Karpas-422 (cell line): Measurements from ENCODE around the gene MARCHF6. TPM values are rescaled to one million over a fixed set of nuclear protein-coding genes. Genes with fewer than 3 reads are reported as not detected.
"Not testable (repeated sequence)": the region's sequence is repeated elsewhere in the genome, so short reads cannot be mapped to it uniquely, and the experiment has no call there.

Experiments
- DNase-seq: peaks from one replicate; pipeline ENCODE4 v3.0.0-alpha.2; 2015
- H2AFZ ChIP-seq: fragments of 200-600 bp; sonication (generic); 2 replicates; pipeline ENCODE4 v1.6.1; 2014; ENCODE audit warnings: antibody characterized with exemption, low read length, mixed read lengths
- H3K27ac ChIP-seq: fragments of 200-600 bp; sonication (generic); 2 replicates; pipeline ENCODE4 v1.5.1; 2014; ENCODE audit warnings: mild to moderate bottlenecking, low read length, moderate library complexity
- H3K27me3 ChIP-seq: fragments of 200-600 bp; sonication (generic); 2 replicates; pipeline ENCODE4 v1.6.1; 2014; ENCODE audit warnings: low read length, mixed read lengths
- H3K36me3 ChIP-seq: fragments of 200-600 bp; sonication (generic); 2 replicates; pipeline ENCODE4 v1.6.1; 2014; ENCODE audit warnings: low read length, mixed read lengths; ENCODE audit not compliant: insufficient read depth
- H3K4me1 ChIP-seq: fragments of 200-600 bp; sonication (generic); 2 replicates; pipeline ENCODE4 v1.6.1; 2014; ENCODE audit warnings: mild to moderate bottlenecking, low read length, mixed read lengths
- H3K4me2 ChIP-seq: fragments of 200-600 bp; sonication (generic); 2 replicates; pipeline ENCODE4 v1.6.1; 2014; ENCODE audit warnings: low read length, low read depth, mild to moderate bottlenecking; ENCODE audit not compliant: poor library complexity, severe bottlenecking
- H3K4me3 ChIP-seq: fragments of 200-600 bp; sonication (generic); 2 replicates; pipeline ENCODE4 v1.5.1; 2014; ENCODE audit warnings: mild to moderate bottlenecking, antibody characterized with exemption, low read length, mixed read lengths
- H3K79me2 ChIP-seq: fragments of 200-600 bp; sonication (generic); 2 replicates; pipeline ENCODE4 v1.6.1; 2014; ENCODE audit warnings: mild to moderate bottlenecking, low read length, mixed read lengths
- H3K9ac ChIP-seq: fragments of 200-600 bp; sonication (generic); 2 replicates; pipeline ENCODE4 v1.6.0; 2014; ENCODE audit warnings: low read length
- H3K9me2 ChIP-seq: fragments of 200-600 bp; sonication (generic), shearing (Covaris generic); replicated peaks from 2 replicates; pipeline ENCODE4 v1.6.0; 2014; ENCODE audit warnings: mild to moderate bottlenecking, low read length, moderate library complexity; ENCODE audit not compliant: insufficient read depth
- H3K9me3 ChIP-seq: fragments of 300-700, 200-600 bp; sonication (generic); 2 replicates; pipeline ENCODE4 v1.6.1; 2014; ENCODE audit warnings: low read length, mixed read lengths
- H4K20me1 ChIP-seq: fragments of 200-600 bp; sonication (generic); 2 replicates; pipeline ENCODE4 v1.6.1; 2014; ENCODE audit warnings: mild to moderate bottlenecking, antibody characterized with exemption, low read length, low read depth; ENCODE audit not compliant: insufficient read depth
- total RNA-seq: library from RNA; depleted of rRNA; stranded (reverse); fragments of >200 nt; shearing (Covaris generic); gene quantifications from 2 replicates; pipeline ENCODE4 v1.2.3, GENCODE V29; 2014; ENCODE audit warnings: low replicate concordance

Gene MARCHF6
- total RNA-seq, 1 experiment from 2014 or later, result 88.4 TPM

GRCh38 chr5:10365782-10366181 is 12.3 kb downstream of the MARCHF6 start:
- peaks cover 31% of the 10 kb centered on the region for H4K20me1 ChIP-seq

GRCh38 chr5:10366310-10367272 is 13.1 kb downstream of the MARCHF6 start:
- no peak overlapping the region for H3K4me2 ChIP-seq
- H3K9ac ChIP-seq, result no peak overlapping the region
- H3K9me3 ChIP-seq, result no peaks in the 10 kb centered on the region
- H3K36me3 ChIP-seq, result no peaks in the 10 kb centered on the region
- H3K4me3 ChIP-seq, result no peak overlapping the region
- no peak overlapping the region for H3K27ac ChIP-seq
- H3K27me3 ChIP-seq, result no peaks in the 10 kb centered on the region
- DNase-seq, result no peak
- H3K4me1 ChIP-seq, result peaks cover 28% of the 10 kb centered on the region
- H2AFZ ChIP-seq, result no peak overlapping the region
- H3K9me2 ChIP-seq, result no peaks in the 10 kb centered on the region
- peaks cover 98% of the 10 kb centered on the region for H3K79me2 ChIP-seq
- peaks cover 24% of the 10 kb centered on the region for H4K20me1 ChIP-seq

More at GRCh38 chr5:10365782-10366181, 12.3 kb downstream of the MARCHF6 start:
- Histone ChIP-seq H3K4me2 (no peak overlapping the region), H2AFZ (no peak overlapping the region), H3K9ac (no peak overlapping the region), H3K79me2 (peaks cover 98% of the 10 kb centered on the region), H3K9me3 (no peaks in the 10 kb centered on the region), H3K4me1 (peaks cover 36% of the 10 kb centered on the region), H3K9me2 (no peaks in the 10 kb centered on the region), H3K27ac (no peak overlapping the region), H3K27me3 (no peaks in the 10 kb centered on the region), H3K4me3 (no peak overlapping the region), H3K36me3 (no peaks in the 10 kb centered on the region)
- no peak for DNase-seq

GRCh38 chr5:10367579-10367978 is 14.1 kb downstream of the MARCHF6 start:
- H3K36me3 ChIP-seq, result no peaks in the 10 kb centered on the region
- H3K9ac ChIP-seq, result no peak overlapping the region
- H3K4me1 ChIP-seq, result peaks cover 19% of the 10 kb centered on the region
- peaks cover 98% of the 10 kb centered on the region for H3K79me2 ChIP-seq
- no peak overlapping the region for H3K27ac ChIP-seq
- no peak overlapping the region for H3K4me3 ChIP-seq
- H3K9me3 ChIP-seq, result no peaks in the 10 kb centered on the region
- H3K9me2 ChIP-seq, result no peaks in the 10 kb centered on the region
- no peak overlapping the region for H2AFZ ChIP-seq
- H3K27me3 ChIP-seq, result no peaks in the 10 kb centered on the region
- no peak overlapping the region for H3K4me2 ChIP-seq
- DNase-seq, result no peak
- peaks cover 17% of the 10 kb centered on the region for H4K20me1 ChIP-seq

GRCh38 chr5:10370931-10371330 is 17.4 kb downstream of the MARCHF6 start:
- H3K4me3 ChIP-seq, result no peak overlapping the region
- H3K36me3 ChIP-seq, result no peaks in the 10 kb centered on the region
- no peak for DNase-seq
- H3K27me3 ChIP-seq, result no peaks in the 10 kb centered on the region
- 0 out of 2 replicates have a peak, but pooled peaks cover 3% of the 10 kb centered on the region for H3K4me1 ChIP-seq
- peaks cover 92% of the 10 kb centered on the region for H3K79me2 ChIP-seq
- H3K9me3 ChIP-seq, result no peaks in the 10 kb centered on the region
- no peaks in the 10 kb centered on the region for H3K9me2 ChIP-seq
- no peak overlapping the region for H2AFZ ChIP-seq
- H3K4me2 ChIP-seq, result no peak overlapping the region
- H3K9ac ChIP-seq, result no peak overlapping the region
- H3K27ac ChIP-seq, result no peak overlapping the region
- peaks cover 14% of the 10 kb centered on the region for H4K20me1 ChIP-seq

GRCh38 chr5:10371369-10371768 is 17.9 kb downstream of the MARCHF6 start:
- H3K9ac ChIP-seq, H3K4me3 ChIP-seq, H2AFZ ChIP-seq, H3K36me3 ChIP-seq, H3K9me2 ChIP-seq, H3K4me1 ChIP-seq, H3K9me3 ChIP-seq, DNase-seq, H3K27ac ChIP-seq, H3K27me3 ChIP-seq, H3K4me2 ChIP-seq: not testable (repeated sequence)
- peaks cover 14% of the 10 kb centered on the region for H4K20me1 ChIP-seq
- peaks cover 91% of the 10 kb centered on the region for H3K79me2 ChIP-seq

DNA sequence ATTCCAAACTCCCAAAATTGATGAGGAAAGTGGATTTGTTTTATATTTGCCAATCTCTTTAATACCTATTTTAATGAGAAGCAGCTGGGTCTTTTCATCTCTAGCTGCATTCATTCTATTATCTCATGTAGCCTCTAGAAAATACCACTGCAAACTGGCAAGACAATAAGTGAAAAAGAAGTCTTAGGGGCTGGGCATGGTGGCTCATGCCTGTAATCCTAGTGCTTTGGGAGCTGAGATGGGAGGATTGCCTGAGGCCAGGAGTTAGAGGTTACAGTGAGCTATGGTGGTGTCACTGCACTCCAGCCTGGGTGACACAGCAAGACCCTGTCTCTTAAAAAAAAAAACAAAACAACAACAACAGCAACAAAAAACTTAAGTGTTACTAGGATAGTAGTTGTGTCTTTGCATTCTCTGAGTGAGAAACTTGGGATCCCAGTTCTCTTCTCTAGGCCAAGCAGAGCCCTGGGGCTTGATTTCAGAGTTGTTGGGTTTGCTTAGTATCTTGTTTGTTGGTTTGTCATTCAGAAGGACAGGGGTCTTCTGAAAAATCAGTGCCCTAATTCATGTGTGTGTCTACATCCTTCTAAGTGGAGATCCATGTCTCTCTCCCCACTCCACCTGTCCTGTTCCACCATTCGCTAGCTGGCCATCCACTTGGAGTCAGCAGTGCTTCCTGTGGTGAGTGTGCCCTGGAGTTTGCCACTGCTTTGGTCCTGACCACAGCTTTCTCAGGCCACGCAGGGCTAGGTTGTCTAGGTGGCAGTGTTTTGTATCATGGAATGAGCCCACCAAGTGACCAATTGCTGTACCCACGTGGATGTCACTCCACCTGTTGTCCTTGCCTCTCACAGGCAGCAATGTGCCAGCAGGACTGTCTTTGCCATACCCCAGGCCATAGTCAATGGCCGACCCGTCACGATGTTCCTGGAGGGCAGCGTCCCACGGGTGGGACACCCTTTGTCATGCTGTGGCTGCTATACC is 19.5 kb downstream of the MARCHF6 start:
- peaks cover 14% of the 10 kb centered on the region for H4K20me1 ChIP-seq
- H2AFZ ChIP-seq, result no peak overlapping the region
- no peak overlapping the region for H3K9ac ChIP-seq
- H3K4me1 ChIP-seq, result 0 out of 2 replicates have a peak, but pooled peaks cover 3% of the 10 kb centered on the region
- peaks cover 91% of the 10 kb centered on the region for H3K79me2 ChIP-seq
- DNase-seq, result no peak
- no peak overlapping the region for H3K27ac ChIP-seq
- H3K27me3 ChIP-seq, result no peaks in the 10 kb centered on the region
- no peak overlapping the region for H3K4me3 ChIP-seq
- H3K4me2 ChIP-seq, result no peak overlapping the region
- H3K36me3 ChIP-seq, result peaks cover 1% of the 10 kb centered on the region; the same call in 1 of the 2 replicates
- no peaks in the 10 kb centered on the region for H3K9me2 ChIP-seq
- no peaks in the 10 kb centered on the region for H3K9me3 ChIP-seq

DNA sequence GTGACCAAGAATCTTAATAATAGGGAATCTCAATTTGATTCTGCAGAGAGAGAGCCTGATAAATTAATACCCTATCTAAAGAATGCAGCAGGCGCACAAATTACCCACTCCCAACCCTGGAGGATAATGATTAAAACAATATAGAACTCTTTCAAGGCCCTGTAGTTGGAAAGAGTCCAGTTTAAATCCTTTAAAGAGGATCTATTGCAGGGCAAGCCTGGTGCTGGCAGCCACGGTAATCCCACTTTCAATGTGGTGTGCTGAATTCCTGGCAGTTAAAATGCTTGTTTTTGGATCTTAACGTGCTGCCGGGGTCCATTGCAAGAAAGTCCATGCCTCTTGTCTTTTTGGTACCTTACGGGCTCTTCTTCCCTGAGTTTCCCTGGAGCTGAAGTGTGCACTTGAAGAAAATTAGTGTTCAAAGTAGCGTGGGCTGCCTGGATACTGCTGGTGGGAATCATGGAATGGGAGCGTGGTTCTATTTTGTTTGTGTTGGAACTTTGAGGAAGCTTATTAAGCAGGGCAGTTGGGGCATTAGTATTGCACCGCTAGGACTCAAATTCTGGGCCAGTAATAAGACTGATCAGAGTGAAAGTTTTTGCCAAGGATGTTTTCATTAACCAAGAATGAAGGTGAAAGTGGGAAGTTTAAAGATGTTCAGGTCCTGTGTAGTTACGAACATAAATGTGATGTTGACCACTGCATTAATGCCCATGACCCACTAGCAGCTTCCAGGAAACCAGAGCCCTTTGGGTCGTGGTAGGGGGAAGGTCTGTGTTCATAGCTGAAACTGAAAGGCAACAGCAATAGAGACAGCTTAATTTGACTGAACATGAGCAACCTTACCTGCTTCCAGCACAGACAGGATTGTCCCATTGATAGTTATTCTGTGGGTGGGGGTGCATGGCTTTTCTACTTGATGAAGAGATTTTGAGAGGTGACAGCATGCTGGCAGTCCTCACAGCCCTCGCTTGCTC is 20.8 kb downstream of the MARCHF6 start:
- H3K4me1 ChIP-seq, result 0 out of 2 replicates have a peak, but pooled peaks cover 3% of the 10 kb centered on the region
- H3K9me2 ChIP-seq, result no peaks in the 10 kb centered on the region
- H3K27me3 ChIP-seq, result no peaks in the 10 kb centered on the region
- peaks cover 14% of the 10 kb centered on the region for H4K20me1 ChIP-seq
- H3K79me2 ChIP-seq, result peaks cover 91% of the 10 kb centered on the region
- peaks cover 10% of the 10 kb centered on the region; the same call in 1 of the 2 replicates for H3K36me3 ChIP-seq
- no peak overlapping the region for H3K27ac ChIP-seq
- no peaks in the 10 kb centered on the region for H3K9me3 ChIP-seq
- no peak for DNase-seq
- H2AFZ ChIP-seq, result no peak overlapping the region
- H3K4me3 ChIP-seq, result no peak overlapping the region
- H3K4me2 ChIP-seq, result no peak overlapping the region
- H3K9ac ChIP-seq, result no peak overlapping the region
